Stimulated activated CD8-positive, alpha-beta memory T cell treated with anti-CD3 and anti-CD28 coated beads, Interleukin-12 subunit alpha, Interleukin-12 subunit beta, amount 100 ng/mL, for 24 hours (primary cell): ENCODE measurements around the gene COMMD3.

Experiments
- DNase-seq: peaks from one replicate; pipeline ENCODE4 v3.0.0-alpha.2; 2020; ENCODE audit errors: extremely low read depth

Gene COMMD3

GRCh38 chr10:22319980-22320558 is 3.9 kb downstream of the COMMD3 start:
- no peak for DNase-seq

DNA sequence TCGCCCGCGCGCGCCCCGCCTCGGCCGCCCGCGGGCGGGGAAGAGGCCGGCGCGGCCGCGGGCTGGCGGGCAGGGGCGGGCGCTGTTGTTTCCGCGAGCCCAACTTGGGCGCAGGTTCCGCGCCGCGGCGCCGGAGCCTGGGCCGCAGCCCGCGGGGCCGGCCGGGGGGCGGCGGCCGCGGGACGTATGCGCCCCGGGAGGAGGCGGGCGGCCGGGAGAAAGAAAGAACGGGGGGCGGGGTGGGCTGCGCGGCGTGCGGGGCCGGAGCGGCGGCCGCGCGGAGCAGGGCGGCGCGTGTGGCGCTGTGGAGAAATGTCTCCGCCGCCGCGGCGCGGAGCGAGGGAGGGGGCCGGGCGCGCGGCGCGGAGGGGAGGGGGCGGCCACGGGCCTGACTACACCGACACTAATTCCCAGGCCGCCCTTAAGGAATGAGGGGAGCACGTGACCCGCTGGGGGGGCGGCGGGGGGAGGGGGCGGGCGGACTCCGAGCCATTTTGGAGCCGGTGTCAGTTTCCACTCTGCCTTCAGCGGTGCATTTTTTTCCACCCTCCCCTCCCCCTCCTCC is 4.5 kb downstream of the COMMD3 start, which contains the start of gene BMI1:
Gene BMI1 (plus strand): TSS at position 509 of the 565 bp plus-strand sequence. CDS start 5,351 bp downstream, outside the sequence.
- no peak for DNase-seq

DNA sequence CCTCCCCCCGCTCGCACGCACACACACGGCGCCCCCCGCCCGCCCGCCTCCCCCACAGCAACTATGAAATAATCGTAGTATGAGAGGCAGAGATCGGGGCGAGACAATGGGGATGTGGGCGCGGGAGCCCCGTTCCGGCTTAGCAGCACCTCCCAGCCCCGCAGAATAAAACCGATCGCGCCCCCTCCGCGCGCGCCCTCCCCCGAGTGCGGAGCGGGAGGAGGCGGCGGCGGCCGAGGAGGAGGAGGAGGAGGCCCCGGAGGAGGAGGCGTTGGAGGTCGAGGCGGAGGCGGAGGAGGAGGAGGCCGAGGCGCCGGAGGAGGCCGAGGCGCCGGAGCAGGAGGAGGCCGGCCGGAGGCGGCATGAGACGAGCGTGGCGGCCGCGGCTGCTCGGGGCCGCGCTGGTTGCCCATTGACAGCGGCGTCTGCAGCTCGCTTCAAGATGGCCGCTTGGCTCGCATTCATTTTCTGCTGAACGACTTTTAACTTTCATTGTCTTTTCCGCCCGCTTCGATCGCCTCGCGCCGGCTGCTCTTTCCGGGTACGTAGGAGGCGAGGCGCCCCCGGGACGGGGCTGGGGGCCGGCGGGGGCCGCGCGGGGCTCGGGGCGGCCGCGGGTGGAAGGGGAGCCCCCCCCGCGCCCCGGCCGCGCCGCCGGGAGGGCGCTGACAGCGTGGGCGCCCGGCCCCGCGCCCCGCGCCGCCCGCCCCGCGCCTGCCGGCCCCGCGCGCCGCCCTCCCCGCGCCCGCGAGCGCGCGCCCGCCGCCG is 5.2 kb downstream of the COMMD3 start:
- no peak for DNase-seq

GRCh38 chr10:22321924-22322640 is 5.9 kb downstream of the COMMD3 start:
- no peak for DNase-seq

DNA sequence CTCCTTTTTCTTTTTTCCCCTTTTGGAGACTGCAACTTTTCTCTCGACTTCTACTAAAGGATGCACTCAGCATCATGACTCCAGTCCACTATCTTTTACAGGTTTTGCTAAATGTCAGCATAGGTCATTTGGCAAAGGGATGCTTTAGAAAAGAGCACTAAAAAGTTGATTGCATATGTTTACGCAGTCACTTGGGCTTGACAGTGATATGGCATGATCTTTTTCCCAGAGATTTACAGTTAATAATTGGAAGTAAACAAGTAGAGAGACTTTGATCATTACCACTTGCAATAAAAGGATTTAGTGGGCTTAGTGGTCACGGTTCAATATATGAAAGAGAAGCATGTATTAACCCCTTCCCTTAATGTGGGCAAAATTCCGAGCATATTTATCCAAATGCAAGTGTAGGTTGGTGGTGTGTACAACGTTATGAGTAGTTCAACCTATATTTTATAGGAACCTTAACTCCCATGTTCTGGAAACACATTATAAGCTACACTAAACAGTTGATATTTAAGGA is 6.5 kb downstream of the COMMD3 start:
- DNase-seq = no peak

DNA sequence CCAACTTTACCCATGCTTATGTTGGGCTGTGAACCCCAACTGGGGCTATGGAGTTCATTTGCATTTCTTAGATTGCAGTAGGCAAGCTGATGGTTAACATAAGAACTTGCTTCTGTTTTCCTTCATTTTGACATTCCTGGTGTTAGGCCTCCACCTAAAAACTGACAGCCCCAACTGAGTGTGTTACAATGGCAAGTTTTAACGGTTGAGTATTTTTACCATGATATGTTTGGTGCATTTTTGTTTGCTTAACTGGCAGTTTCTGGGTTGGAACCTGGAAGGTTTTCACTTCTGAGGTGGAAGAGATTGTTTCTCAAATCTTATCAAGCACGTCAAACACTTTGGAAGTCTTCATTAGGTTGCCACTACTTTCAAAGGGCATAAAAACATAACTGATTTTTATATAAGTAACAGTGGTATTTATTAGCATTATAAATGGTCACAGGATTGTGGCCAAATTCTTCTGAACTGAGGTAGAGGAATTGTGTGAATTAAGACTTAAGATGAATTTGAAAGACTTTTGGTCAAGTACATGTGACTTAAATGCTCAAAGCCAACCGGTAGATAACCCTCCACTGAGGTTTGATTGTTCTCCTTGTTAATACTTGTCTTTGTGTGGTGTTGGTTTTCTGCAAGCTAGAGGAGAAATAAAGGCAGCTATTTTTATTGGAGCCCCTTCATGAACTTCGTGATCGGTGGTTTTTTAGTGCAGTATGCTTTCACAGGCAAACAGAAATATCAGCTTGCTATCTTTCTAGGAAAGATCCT is 7.5 kb downstream of the COMMD3 start:
- no peak for DNase-seq

GRCh38 chr10:22324413-22324812 is 8.2 kb downstream of the COMMD3 start:
- no peak for DNase-seq

- DNase-seq = no peak
Observed at GRCh38 chr10:22324893-22325271, 8.7 kb downstream of the COMMD3 start.

DNA sequence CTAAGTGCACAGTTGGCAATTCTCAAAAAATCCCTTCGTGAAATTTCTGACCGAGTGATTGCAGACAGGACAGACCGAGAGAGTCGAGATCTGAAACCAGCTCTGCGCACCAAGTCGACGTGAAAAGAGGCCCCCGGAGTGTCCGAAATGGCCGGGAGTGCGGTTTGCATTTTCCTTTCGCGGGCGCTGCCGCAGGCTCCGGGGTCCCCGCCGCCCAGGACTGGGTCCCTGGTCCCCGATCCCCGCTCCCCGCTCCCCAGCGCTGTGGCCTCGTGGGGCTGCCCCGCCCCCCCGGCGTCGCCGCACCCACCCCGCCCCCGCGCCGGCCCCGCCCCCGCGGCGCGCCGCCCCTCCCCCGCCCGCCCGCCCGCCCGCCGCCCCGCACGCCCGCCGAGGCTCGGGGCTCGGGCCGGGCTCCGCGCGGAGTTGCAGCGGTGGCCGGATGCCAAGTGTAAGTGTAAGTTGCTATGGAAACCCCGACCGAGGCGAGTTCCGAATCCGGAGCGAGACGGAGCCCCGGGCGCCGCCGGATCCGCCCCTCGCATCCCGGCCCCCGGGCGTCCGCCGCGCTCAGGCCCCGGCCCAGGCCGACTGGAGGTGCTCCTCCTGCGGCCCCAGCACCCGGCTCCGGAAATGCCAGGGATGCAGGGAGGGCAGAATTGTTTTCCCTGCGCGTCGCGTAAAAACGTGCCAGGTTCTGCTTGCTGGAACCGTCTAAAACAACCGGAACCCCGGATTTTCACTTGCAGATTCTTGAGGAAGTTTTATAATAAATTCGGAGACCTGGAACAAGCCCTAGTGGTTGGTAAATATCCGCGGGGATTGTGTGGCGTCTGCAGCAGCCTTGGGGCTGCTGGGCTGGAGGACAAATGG is 9.3 kb downstream of the COMMD3 start:
- no peak for DNase-seq

- DNase-seq = no peak
Observed at GRCh38 chr10:22326145-22326702, 10.0 kb downstream of the COMMD3 start.

DNA sequence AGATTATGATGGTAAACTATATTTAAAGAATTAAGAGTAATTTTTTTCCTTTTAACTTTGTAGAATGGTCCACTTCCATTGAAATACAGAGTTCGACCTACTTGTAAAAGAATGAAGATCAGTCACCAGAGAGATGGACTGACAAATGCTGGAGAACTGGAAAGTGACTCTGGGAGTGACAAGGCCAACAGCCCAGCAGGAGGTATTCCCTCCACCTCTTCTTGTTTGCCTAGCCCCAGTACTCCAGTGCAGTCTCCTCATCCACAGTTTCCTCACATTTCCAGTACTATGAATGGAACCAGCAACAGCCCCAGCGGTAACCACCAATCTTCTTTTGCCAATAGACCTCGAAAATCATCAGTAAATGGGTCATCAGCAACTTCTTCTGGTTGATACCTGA is 13.0 kb downstream of the COMMD3 start:
- no peak for DNase-seq

DNA sequence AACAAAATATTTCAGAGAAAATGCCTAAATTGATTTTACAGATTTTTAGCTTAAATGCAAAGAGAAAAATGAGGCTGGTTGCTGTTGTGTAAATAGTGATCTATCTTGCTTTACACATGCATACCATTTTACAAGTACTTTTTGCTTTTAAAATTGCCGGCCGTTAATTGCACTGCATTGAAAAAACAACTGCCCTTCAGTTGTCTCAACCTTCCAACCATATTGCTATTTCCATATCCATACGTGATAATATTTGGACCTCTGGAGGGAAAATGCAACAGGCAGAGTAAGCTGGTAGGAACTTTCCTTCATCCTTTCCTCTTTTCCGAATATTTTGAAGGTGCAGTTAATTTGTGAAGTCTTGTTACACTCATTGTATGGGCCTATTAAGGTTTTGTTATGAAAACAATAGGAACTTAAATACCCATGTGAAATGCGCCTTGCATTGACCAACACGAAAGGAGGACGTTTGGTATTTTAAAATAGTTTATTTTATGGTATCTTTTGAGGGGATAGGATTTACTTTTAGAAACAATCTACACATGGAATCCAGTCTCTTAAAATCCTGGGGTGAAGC is 16.0 kb downstream of the COMMD3 start:
- DNase-seq = no peak

DNA sequence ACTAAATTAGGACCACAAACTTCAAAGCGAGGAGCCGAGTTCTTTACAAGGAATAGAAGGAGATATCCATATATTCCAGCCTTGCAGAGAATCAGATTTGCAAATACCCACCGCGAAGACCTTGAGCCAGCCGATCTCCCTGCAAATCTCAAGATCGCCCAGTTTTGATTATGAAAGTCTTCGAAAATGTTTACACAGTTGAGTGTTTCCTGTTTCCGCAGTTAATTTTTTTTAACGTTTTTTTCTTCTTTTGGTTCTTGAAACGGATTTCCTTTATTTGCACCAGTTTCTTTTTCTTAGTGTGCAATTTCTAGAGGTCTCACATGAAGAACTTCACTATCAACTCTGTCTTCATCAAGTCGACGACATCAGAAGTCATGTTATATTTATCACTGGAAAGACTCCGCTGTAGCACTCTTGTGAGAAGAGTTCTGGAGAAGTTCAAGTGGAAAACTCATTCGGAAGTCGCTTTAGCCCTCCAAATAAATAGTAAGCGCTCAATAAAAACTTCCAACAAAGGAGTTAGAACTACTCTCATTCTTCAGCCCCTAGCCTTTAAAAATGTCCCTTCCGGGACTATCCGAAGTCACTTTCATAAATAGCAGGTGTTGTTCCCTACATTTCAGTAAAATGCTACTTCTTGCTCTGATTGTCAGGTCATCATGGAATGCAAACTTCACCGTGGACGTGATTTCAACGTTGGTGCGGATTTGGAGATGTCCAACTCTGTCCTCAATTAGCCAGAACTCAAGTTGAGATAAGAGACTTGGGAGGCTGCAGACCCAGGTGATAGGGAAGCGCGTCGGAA is 17.2 kb downstream of the COMMD3 start:
- no peak for DNase-seq

- no peak for DNase-seq
Observed at GRCh38 chr10:22333975-22334282, 17.7 kb downstream of the COMMD3 start.

DNA sequence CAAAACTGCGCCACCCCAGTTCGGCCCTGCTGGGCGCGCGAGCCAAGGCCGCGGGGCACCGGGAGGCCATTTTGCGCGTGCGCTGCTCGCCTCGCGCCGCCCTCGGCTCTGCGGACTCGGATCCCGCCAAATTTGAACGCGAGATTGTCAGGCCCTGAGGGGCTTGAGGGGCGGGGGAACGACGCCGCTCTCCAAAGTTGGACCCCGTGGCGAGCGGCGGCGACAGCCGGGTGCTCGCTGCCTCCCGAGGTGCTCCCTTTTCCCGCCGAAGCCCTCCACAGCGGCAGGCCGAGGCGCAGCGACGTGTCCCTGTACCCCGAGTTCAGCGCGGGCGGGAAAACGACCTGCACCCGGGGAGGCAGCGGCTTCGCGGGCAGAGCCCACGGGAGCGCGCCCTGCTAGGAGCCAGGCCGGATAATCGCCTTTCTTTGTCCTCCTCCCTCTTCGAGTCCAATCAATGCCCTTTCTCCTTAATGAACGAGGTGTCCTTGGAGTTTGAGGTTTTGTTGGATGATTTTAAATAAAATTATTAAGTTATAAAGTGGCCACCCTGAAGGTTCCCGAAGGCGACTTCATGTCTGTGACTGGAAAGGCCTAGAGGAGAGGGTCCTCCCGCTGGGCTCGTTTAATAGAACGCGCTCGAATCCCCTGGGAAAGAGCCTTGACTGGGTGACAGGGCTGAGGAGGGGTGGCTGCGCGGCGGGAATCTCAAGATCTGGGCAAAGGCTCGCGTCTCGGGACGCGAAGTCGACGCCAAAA is 18.4 kb downstream of the COMMD3 start:
- no peak for DNase-seq

DNA sequence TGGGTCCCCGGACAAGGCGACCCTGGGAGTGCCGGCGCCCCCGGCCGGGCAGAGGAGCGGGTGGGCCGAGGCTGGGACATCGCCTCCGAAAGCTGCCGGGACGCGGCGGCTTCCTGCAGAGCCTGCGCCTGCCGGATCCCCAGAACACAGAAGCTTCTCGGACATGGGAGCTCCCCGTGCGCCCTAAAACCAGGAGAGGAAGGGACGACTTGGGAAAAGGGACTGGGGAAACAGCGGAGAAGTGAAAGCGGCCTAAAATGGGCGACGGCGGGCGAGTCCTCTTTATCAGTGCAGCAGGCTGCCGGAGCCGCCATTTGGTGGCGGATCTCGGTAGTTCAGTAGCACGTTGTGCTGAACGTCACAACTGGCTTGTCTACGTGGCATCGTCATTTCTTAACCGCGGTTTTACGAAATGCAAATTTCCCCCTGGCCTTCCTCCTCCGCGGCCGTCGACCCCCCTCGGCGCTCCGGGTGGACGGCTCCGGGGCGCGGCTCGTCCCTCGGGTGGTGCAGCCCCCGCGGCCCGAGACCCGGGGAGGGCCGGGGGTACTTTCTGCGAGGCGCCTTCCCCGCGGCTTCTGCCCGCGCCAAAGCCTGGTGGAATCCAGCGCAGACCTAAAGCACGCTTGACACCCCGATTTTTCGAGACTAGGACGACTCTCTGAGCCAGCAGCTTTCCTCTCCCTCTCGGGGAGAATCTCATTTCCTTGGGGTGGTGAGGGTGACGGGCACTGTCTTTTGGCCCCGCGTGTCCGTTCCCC is 19.2 kb downstream of the COMMD3 start:
- DNase-seq = no peak

DNA sequence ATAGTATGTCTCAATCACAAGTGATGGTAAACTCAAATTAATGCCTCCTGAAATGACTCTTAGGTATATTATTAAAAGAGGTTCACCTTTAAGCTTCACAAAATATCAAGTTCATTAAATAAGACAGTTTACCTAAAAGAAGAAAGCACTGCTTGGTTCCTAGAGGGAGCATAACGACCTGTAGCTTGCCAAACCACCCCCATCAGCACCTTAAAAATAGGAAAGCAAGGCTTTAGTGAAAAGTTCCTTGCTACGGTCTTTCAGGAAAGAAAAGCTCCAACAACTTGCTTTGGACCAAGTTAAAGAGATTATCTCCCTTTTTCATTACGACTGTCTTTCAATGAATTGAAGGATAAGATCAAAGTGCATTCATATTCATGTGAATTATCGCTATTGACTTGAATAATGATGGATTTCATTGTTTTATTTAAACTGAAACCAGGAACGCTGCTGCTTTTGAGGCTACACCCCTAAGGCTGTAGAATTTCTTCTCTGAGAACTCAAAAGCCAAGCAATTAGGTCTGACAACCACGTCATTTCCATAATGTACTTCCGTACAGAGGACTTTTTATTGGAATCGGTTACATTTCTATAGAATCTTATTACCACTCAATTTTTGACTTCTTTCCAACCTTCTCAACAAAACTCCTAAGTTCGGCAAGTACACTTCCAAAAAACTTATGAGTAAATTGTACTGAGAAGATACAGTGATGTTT is 22.2 kb downstream of the COMMD3 start:
- DNase-seq = no peak
